ENCODE measurements around the gene USB1. TPM values are rescaled to one million over a fixed set of nuclear protein-coding genes. Genes with fewer than 3 reads are reported as not detected.

Gene USB1
- total RNA-seq, 1 experiment from 2014 or later: 73.1 TPM

DNA sequence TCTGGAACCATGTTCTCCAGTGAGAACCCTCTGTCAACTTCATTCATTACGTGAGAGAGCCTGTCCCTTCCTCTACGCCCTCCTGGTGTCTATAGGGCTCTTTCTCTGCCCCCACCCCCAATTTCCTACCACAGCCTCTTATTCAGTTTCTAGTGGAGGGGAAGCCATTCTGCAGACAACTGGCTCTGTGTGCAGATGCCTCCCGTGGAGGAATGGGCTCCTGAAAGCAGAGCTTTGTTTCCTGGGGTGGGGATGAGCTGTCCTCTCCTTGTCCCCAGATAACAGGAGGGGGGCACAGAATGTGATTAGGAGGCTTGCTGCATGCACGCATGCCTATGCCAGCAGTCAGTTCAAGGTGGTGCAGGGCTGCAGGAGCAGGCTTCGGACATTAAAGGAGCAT lies 55.9 kb downstream of the USB1 start:
- no peak overlapping the region for H3K27ac ChIP-seq (ENCODE audit: low read depth, low read length)
- no peaks in the 10 kb centered on the region for H3K9me2 ChIP-seq (ENCODE audit: insufficient read depth)
- H3K4me1 ChIP-seq (ENCODE audit: control insufficient read depth in 1 of 2, insufficient read depth in 2 of 2, low read length in 2 of 2): no peaks in the 10 kb centered on the region
- ChIA-PET POLR2A (no interaction called here), RAD21 (ENCODE audit: low non-redundant PET in 1 of 2, low total read pairs in 2 of 2, uncharacterized antibody in 2 of 2, unreplicated experiment in 2 of 2) (no interaction called here), CTCF (no interaction called here)
- BruUV-seq (replicated peaks): no TSS peak
- no peaks in the 10 kb centered on the region; the same call in 1 of the 2 replicates for H4K20me1 ChIP-seq (ENCODE audit: insufficient read depth)
- no peaks in the 10 kb centered on the region for H3K9me3 ChIP-seq (ENCODE audit: control insufficient read depth in 1 of 2, insufficient read depth in 1 of 2, low read depth in 1 of 2, low read length in 2 of 2)
- no peaks in the 10 kb centered on the region for H3K79me2 ChIP-seq (ENCODE audit: insufficient read depth, low read length)
- H3K36me3 ChIP-seq (ENCODE audit: control insufficient read depth in 1 of 2, insufficient read depth in 2 of 2, low read length in 2 of 2): no peaks in the 10 kb centered on the region
- TF ChIP-seq POLR2A (IDR thresholded peaks at IDR 0.05; ENCODE audit: borderline replicate concordance, extremely low read depth, insufficient read depth, insufficient read length): no peak
- TF ChIP-seq RAD21 (IDR thresholded peaks at IDR 0.05; ENCODE audit: low read depth): no peak
- H2AFZ ChIP-seq (ENCODE audit: low read depth, low read length, poor library complexity, severe bottlenecking): no peak overlapping the region
- H3K27me3 ChIP-seq (ENCODE audit: insufficient read depth, low read length): peaks cover 12% of the 10 kb centered on the region
- no peak overlapping the region for H3K4me2 ChIP-seq (ENCODE audit: low read length)
- ATAC-seq (no peak), DNase-seq (ENCODE audit: low read depth, low spot score) (no peak)
- no peak overlapping the region for H3K9ac ChIP-seq (ENCODE audit: low read length)
- intact Hi-C loops (cut with micrococcal nuclease): no loop called here
- no peak overlapping the region for H3K4me3 ChIP-seq (replicated peaks in 1 of 2; ENCODE audit: low read depth in 1 of 2, low read length in 2 of 2)

DNA sequence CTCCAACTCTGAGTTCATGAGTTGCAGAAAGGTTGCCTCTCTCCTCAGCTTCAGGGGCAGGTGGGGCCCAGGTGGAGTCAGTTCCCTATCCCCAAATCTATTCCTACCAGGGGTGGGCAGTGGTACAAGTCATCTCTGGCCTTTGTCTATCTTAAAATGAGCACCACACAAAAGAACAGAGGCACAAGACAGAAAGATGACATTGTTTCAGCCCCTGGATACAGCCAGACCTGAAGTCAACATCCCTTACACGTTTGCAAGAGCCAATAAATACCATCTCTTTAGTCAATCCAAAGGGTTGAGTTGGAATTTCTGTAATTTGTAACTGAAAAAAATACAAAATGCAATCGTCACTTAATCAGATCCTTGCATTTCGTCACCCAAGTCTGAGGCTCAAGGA lies 56.6 kb downstream of the USB1 start:
- ChIA-PET POLR2A (no interaction called here), RAD21 (ENCODE audit: low non-redundant PET in 1 of 2, low total read pairs in 2 of 2, uncharacterized antibody in 2 of 2, unreplicated experiment in 2 of 2) (no interaction called here), CTCF (no interaction called here)
- Histone ChIP-seq H3K9me2 (ENCODE audit: insufficient read depth) (no peaks in the 10 kb centered on the region), H3K4me2 (ENCODE audit: low read length) (no peak overlapping the region), H3K9ac (ENCODE audit: low read length) (no peak overlapping the region), H3K4me1 (ENCODE audit: control insufficient read depth in 1 of 2, insufficient read depth in 2 of 2, low read length in 2 of 2) (no peaks in the 10 kb centered on the region), H2AFZ (ENCODE audit: low read depth, low read length, poor library complexity, severe bottlenecking) (no peak overlapping the region), H3K36me3 (ENCODE audit: control insufficient read depth in 1 of 2, insufficient read depth in 2 of 2, low read length in 2 of 2) (no peaks in the 10 kb centered on the region), H3K9me3 (ENCODE audit: control insufficient read depth in 1 of 2, insufficient read depth in 1 of 2, low read depth in 1 of 2, low read length in 2 of 2) (no peaks in the 10 kb centered on the region), H3K4me3 (replicated peaks in 1 of 2; ENCODE audit: low read depth in 1 of 2, low read length in 2 of 2) (no peak overlapping the region), H3K27ac (ENCODE audit: low read depth, low read length) (no peak overlapping the region), H3K27me3 (ENCODE audit: insufficient read depth, low read length) (peaks cover 12% of the 10 kb centered on the region), H4K20me1 (ENCODE audit: insufficient read depth) (no peaks in the 10 kb centered on the region; the same call in 1 of the 2 replicates), H3K79me2 (ENCODE audit: insufficient read depth, low read length) (no peaks in the 10 kb centered on the region)
- no TSS peak for BruUV-seq (replicated peaks)
- TF ChIP-seq SIN3A (IDR thresholded peaks at IDR 0.05; ENCODE audit: low read depth) (no peak), CBX3 (IDR thresholded peaks at IDR 0.05; ENCODE audit: low read depth) (no peak), FOSL1 (IDR thresholded peaks at IDR 0.05; ENCODE audit: low read depth) (no peak), ZNF274 (IDR thresholded peaks at IDR 0.05; ENCODE audit: low read depth, low read length) (no peak), CTCF (IDR thresholded peaks at IDR 0.05 in 2 of 3, conservative IDR thresholded peaks at IDR 0.05 in 1 of 3; ENCODE audit: borderline replicate concordance in 1 of 3, insufficient read depth in 1 of 3, low read depth in 2 of 3, low read length in 2 of 3) (no peak), POLR2AphosphoS5 (IDR thresholded peaks at IDR 0.05; ENCODE audit: low read depth, low read length) (no peak)
- TF ChIP-seq, protein P1, sequence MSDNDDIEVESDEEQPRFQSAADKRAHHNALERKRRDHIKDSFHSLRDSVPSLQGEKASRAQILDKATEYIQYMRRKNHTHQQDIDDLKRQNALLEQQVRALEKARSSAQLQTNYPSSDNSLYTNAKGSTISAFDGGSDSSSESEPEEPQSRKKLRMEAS (IDR thresholded peaks at IDR 0.05): no peak
- TF ChIP-seq, protein P2, sequence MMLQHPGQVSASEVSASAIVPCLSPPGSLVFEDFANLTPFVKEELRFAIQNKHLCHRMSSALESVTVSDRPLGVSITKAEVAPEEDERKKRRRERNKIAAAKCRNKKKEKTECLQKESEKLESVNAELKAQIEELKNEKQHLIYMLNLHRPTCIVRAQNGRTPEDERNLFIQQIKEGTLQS (IDR thresholded peaks at IDR 0.05): no peak
- TF ChIP-seq, protein P3, sequence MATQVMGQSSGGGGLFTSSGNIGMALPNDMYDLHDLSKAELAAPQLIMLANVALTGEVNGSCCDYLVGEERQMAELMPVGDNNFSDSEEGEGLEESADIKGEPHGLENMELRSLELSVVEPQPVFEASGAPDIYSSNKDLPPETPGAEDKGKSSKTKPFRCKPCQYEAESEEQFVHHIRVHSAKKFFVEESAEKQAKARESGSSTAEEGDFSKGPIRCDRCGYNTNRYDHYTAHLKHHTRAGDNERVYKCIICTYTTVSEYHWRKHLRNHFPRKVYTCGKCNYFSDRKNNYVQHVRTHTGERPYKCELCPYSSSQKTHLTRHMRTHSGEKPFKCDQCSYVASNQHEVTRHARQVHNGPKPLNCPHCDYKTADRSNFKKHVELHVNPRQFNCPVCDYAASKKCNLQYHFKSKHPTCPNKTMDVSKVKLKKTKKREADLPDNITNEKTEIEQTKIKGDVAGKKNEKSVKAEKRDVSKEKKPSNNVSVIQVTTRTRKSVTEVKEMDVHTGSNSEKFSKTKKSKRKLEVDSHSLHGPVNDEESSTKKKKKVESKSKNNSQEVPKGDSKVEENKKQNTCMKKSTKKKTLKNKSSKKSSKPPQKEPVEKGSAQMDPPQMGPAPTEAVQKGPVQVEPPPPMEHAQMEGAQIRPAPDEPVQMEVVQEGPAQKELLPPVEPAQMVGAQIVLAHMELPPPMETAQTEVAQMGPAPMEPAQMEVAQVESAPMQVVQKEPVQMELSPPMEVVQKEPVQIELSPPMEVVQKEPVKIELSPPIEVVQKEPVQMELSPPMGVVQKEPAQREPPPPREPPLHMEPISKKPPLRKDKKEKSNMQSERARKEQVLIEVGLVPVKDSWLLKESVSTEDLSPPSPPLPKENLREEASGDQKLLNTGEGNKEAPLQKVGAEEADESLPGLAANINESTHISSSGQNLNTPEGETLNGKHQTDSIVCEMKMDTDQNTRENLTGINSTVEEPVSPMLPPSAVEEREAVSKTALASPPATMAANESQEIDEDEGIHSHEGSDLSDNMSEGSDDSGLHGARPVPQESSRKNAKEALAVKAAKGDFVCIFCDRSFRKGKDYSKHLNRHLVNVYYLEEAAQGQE (IDR thresholded peaks at IDR 0.05; ENCODE audit: low read depth): no peak
- no peak for DNase-seq (ENCODE audit: low read depth, low spot score)
- no peak for ATAC-seq
- intact Hi-C loops (cut with micrococcal nuclease): no loop called here

Measured in HCT116 (cell line).